IPS DF 6.9 (cell line): ENCODE measurements around the gene TP53I11.

Experiments used
- DNase-seq: peaks from one replicate; pipeline ENCODE4 v3.0.0-alpha.2; 2013; ENCODE audit warnings: low read depth, low spot score
- H3K27ac ChIP-seq: one replicate; pipeline ENCODE4 v1.5.1; 2013; ENCODE audit warnings: low read length, control low read depth
- H3K27me3 ChIP-seq: 2 replicates; pipeline ENCODE4 v1.6.1; 2013; ENCODE audit warnings: mild to moderate bottlenecking, low read length; ENCODE audit not compliant: control insufficient read depth, insufficient read depth
- H3K36me3 ChIP-seq: 2 replicates; pipeline ENCODE4 v1.6.1; 2013; ENCODE audit warnings: low read length; ENCODE audit not compliant: control insufficient read depth, insufficient read depth
- H3K4me1 ChIP-seq: 2 replicates; pipeline ENCODE4 v1.6.1; 2013; ENCODE audit warnings: low read length; ENCODE audit not compliant: control insufficient read depth, insufficient read depth
- H3K4me3 ChIP-seq: 2 replicates; pipeline ENCODE4 v1.5.1; 2013; ENCODE audit warnings: mild to moderate bottlenecking, low read length
- H3K9me3 ChIP-seq: 2 replicates; pipeline ENCODE4 v1.6.1; 2013; ENCODE audit warnings: low read length, inconsistent platforms; ENCODE audit not compliant: control insufficient read depth, insufficient read depth
- WGBS: extraction: QIAGEN DNeasy Blood & Tissue Kit; methylation state at CpG from one replicate; pipeline ENCODE4 v1.1.7; 2013; ENCODE audit warnings: mixed read lengths, missing lambda C conversion rate; ENCODE audit not compliant: insufficient read length, insufficient coverage; 5-methylcytosine and 5-hydroxymethylcytosine counted together

TP53I11 gene

GRCh38 chr11:44950625-44951476 is at the start of gene TP53I11:
TP53I11 (minus strand) TSS chr11:44950883; CDS start chr11:44938335, 12,548 bp downstream.
- peaks cover 7% of the 10 kb centered on the region for H3K4me1 ChIP-seq
- H3K27me3 ChIP-seq = no peaks in the 10 kb centered on the region
- H3K4me3 ChIP-seq = peak within 1 kb of the TSS; percentile 84
- no CpG with 5 or more reads among the region's 83 CpGs for WGBS
- no peak within 1 kb of the TSS for H3K27ac ChIP-seq
- no peak for DNase-seq
- no peaks in the 10 kb centered on the region for H3K36me3 ChIP-seq
- no peaks in the 10 kb centered on the region for H3K9me3 ChIP-seq

GRCh38 chr11:44999068-44999467 is 48.4 kb upstream of the TP53I11 start:
- H3K36me3 ChIP-seq = no peaks in the 10 kb centered on the region
- no peak for DNase-seq
- no CpG with 5 or more reads among the region's 2 CpGs for WGBS
- no peaks in the 10 kb centered on the region for H3K27me3 ChIP-seq
- H3K27ac ChIP-seq = no peak overlapping the region
- H3K4me3 ChIP-seq = no peak overlapping the region
- no peaks in the 10 kb centered on the region for H3K4me1 ChIP-seq
- H3K9me3 ChIP-seq = no peaks in the 10 kb centered on the region

GRCh38 chr11:44998051-44998450 is 47.4 kb upstream of the TP53I11 start:
- no peaks in the 10 kb centered on the region for H3K4me1 ChIP-seq
- no peak overlapping the region for H3K4me3 ChIP-seq
- no CpG with 5 or more reads among the region's 2 CpGs for WGBS
- no peaks in the 10 kb centered on the region for H3K27me3 ChIP-seq
- H3K27ac ChIP-seq = no peak overlapping the region
- DNase-seq = no peak
- no peaks in the 10 kb centered on the region for H3K9me3 ChIP-seq
- H3K36me3 ChIP-seq = no peaks in the 10 kb centered on the region

- Histone ChIP-seq H3K27me3 (no peaks in the 10 kb centered on the region), H3K27ac (no peak overlapping the region), H3K36me3 (no peaks in the 10 kb centered on the region), H3K4me1 (no peaks in the 10 kb centered on the region), H3K4me3 (no peak overlapping the region), H3K9me3 (no peaks in the 10 kb centered on the region)
- DNase-seq = no peak
- WGBS = no CpG with 5 or more reads among the region's 5 CpGs
Observed at GRCh38 chr11:44997566-44997965, 46.9 kb upstream of the TP53I11 start.

- no peak overlapping the region for H3K4me3 ChIP-seq
- H3K36me3 ChIP-seq = no peaks in the 10 kb centered on the region
- no CpG with 5 or more reads among the region's 5 CpGs for WGBS
- no peaks in the 10 kb centered on the region for H3K4me1 ChIP-seq
- H3K9me3 ChIP-seq = no peaks in the 10 kb centered on the region
- no peak for DNase-seq
- H3K27me3 ChIP-seq = no peaks in the 10 kb centered on the region
- H3K27ac ChIP-seq = no peak overlapping the region
Observed at GRCh38 chr11:44994753-44995152, 44.1 kb upstream of the TP53I11 start.

GRCh38 chr11:44993971-44994704 is 43.5 kb upstream of the TP53I11 start:
- H3K36me3 ChIP-seq = no peaks in the 10 kb centered on the region
- no peak for DNase-seq
- H3K4me3 ChIP-seq = no peak overlapping the region
- no peaks in the 10 kb centered on the region for H3K9me3 ChIP-seq
- H3K4me1 ChIP-seq = no peaks in the 10 kb centered on the region
- no CpG with 5 or more reads among the region's 10 CpGs for WGBS
- H3K27ac ChIP-seq = no peak overlapping the region
- H3K27me3 ChIP-seq = no peaks in the 10 kb centered on the region

GRCh38 chr11:44992774-44993173 is 42.1 kb upstream of the TP53I11 start:
- Histone ChIP-seq H3K36me3 (no peaks in the 10 kb centered on the region), H3K27me3 (no peaks in the 10 kb centered on the region), H3K9me3 (no peaks in the 10 kb centered on the region), H3K4me1 (no peaks in the 10 kb centered on the region; the same call in 1 of the 2 replicates), H3K27ac (no peak overlapping the region), H3K4me3 (no peak overlapping the region)
- DNase-seq = no peak
- no CpG with 5 or more reads among the region's 4 CpGs for WGBS

GRCh38 chr11:44992181-44992582 is 41.5 kb upstream of the TP53I11 start:
- Histone ChIP-seq H3K27me3 (no peaks in the 10 kb centered on the region), H3K36me3 (no peaks in the 10 kb centered on the region), H3K9me3 (no peaks in the 10 kb centered on the region), H3K27ac (no peak overlapping the region), H3K4me3 (no peak overlapping the region), H3K4me1 (no peaks in the 10 kb centered on the region; the same call in 1 of the 2 replicates)
- WGBS = no CpG with 5 or more reads among the region's 3 CpGs
- no peak for DNase-seq

GRCh38 chr11:44990665-44991064 is 40.0 kb upstream of the TP53I11 start:
- Histone ChIP-seq H3K4me1 (no peaks in the 10 kb centered on the region; the same call in 1 of the 2 replicates), H3K36me3 (no peaks in the 10 kb centered on the region), H3K9me3 (no peaks in the 10 kb centered on the region), H3K27ac (no peak overlapping the region), H3K27me3 (no peaks in the 10 kb centered on the region), H3K4me3 (no peak overlapping the region)
- no peak for DNase-seq
- no CpG with 5 or more reads among the region's 5 CpGs for WGBS

GRCh38 chr11:44989831-44990566 is 39.3 kb upstream of the TP53I11 start:
- no CpG with 5 or more reads among the region's 21 CpGs for WGBS
- H3K4me1 ChIP-seq = no peaks in the 10 kb centered on the region; the same call in 1 of the 2 replicates
- no peaks in the 10 kb centered on the region for H3K27me3 ChIP-seq
- H3K27ac ChIP-seq = no peak overlapping the region
- no peaks in the 10 kb centered on the region for H3K36me3 ChIP-seq
- no peak for DNase-seq
- H3K4me3 ChIP-seq = no peak overlapping the region
- H3K9me3 ChIP-seq = no peaks in the 10 kb centered on the region
